Stomach (tissue), 4 donors: ENCODE data around the gene RPTOR.

Experiments used
- CTCF ChIP-seq, 7 experiments: fragments of 450-650 bp in 4 of 7; fragments of 200-600 bp in 3 of 7; sonication (generic) in 3 of 7; IDR thresholded peaks; one replicate each; pipeline ENCODE4 v1.5.1; 2016 to 2019; ENCODE audit warnings: antibody characterized with exemption in 7 of 7, control low read depth in 2 of 7, mild to moderate bottlenecking in 1 of 7
- EP300 ChIP-seq: sonication (generic); formaldehyde crosslinking; IDR thresholded peaks from one replicate; pipeline ENCODE4 v1.6.1; 2017; ENCODE audit warnings: antibody characterized with exemption
- POLR2A ChIP-seq, 4 donors: fragments of 450-650 bp; IDR thresholded peaks; one replicate each; pipeline ENCODE4 v1.6.1; 2016; ENCODE audit warnings: antibody characterized with exemption in 4 of 4, control low read depth in 2 of 4, mild to moderate bottlenecking in 1 of 4, moderate library complexity in 1 of 4
- POLR2AphosphoS5 ChIP-seq, 3 donors: sonication (generic); formaldehyde crosslinking; IDR thresholded peaks; one replicate each; pipeline ENCODE4 v1.6.1; 2016; ENCODE audit warnings: antibody characterized with exemption in 3 of 3

GRCh38 chr17:80616705-80617104 lies 72.1 kb downstream of the RPTOR start:
- TF ChIP-seq CTCF (IDR thresholded peaks at IDR 0.05), result no peak
- TF ChIP-seq POLR2A (IDR thresholded peaks at IDR 0.05), result no peak
- TF ChIP-seq EP300, result no peak
- TF ChIP-seq POLR2AphosphoS5 (IDR thresholded peaks at IDR 0.05), result no peak
